GM23338 (cell line): ENCODE results near the gene LSM11. TPM values are rescaled to one million over a fixed set of nuclear protein-coding genes. Genes with fewer than 3 reads are reported as not detected.

Experiments used
- ATAC-seq: fragments of 200-7000 bp; cut with Tn5 transposase; 3 replicates; pipeline ENCODE4 v1.9.1; 2020
- DNase-seq: peaks from one replicate; pipeline ENCODE4 v3.0.0-alpha.2; 2015; ENCODE audit warnings: low spot score
- H2AFZ ChIP-seq: fragments of 200-600 bp; sonication (generic); 2 replicates; pipeline ENCODE4 v1.8.0; 2016; ENCODE audit warnings: antibody characterized with exemption, mild to moderate bottlenecking, moderate library complexity
- H3F3A ChIP-seq: fragments of 200-600 bp; sonication (generic); replicated peaks from 2 replicates; pipeline ENCODE4 v1.8.0; 2017; ENCODE audit warnings: antibody characterized with exemption, mixed run types, low read depth
- H3K27ac ChIP-seq: fragments of 200-600 bp; sonication (generic); 2 replicates; pipeline ENCODE4 v1.6.1; 2016; ENCODE audit warnings: low read depth
- H3K27me3 ChIP-seq: fragments of 200-600 bp; sonication (generic); 2 replicates; pipeline ENCODE4 v1.8.0; 2016; ENCODE audit warnings: mild to moderate bottlenecking, mixed run types, moderate library complexity; ENCODE audit not compliant: insufficient read depth
- H3K36me3 ChIP-seq: fragments of 200-600 bp; sonication (generic); 2 replicates; pipeline ENCODE4 v1.8.0; 2016; ENCODE audit warnings: mild to moderate bottlenecking; ENCODE audit not compliant: insufficient read depth
- H3K4me1 ChIP-seq: fragments of 200-600 bp; sonication (generic); 2 replicates; pipeline ENCODE4 v1.8.0; 2016; ENCODE audit warnings: mild to moderate bottlenecking, moderate library complexity; ENCODE audit not compliant: insufficient read depth
- H3K4me2 ChIP-seq: fragments of 200-600 bp; sonication (generic); 2 replicates; pipeline ENCODE4 v1.7.1; 2017; ENCODE audit warnings: mixed run types
- H3K4me3 ChIP-seq: fragments of 200-600 bp; sonication (generic); 2 replicates; pipeline ENCODE4 v1.6.1; 2016; ENCODE audit warnings: mixed run types
- H3K79me2 ChIP-seq: fragments of 200-600 bp; sonication (generic); replicated peaks from 2 replicates; pipeline ENCODE4 v1.8.0; 2017; ENCODE audit warnings: mild to moderate bottlenecking; ENCODE audit not compliant: insufficient read depth
- H3K9me2 ChIP-seq: fragments of 200-600 bp; sonication (generic); 2 replicates; pipeline ENCODE4 v1.8.0; 2017; ENCODE audit not compliant: insufficient read depth
- H4K20me1 ChIP-seq: fragments of 200-600 bp; sonication (generic); replicated peaks from 2 replicates; pipeline ENCODE4 v1.8.0; 2017; ENCODE audit warnings: mild to moderate bottlenecking; ENCODE audit not compliant: insufficient read depth
- H3K27ac Mint-ChIP-seq: 2 replicates; pipeline ENCODE4 v1.8.0; 2020; ENCODE audit warnings: inconsistent platforms, mild to moderate bottlenecking, moderate library complexity, mixed read lengths
- H3K27me3 Mint-ChIP-seq: 3 replicates; pipeline ENCODE4 v1.8.0; 2022; ENCODE audit warnings: low read depth, mild to moderate bottlenecking, moderate library complexity, mixed read lengths, inconsistent platforms; ENCODE audit not compliant: insufficient read depth, poor library complexity
- H3K36me3 Mint-ChIP-seq: 3 replicates; pipeline ENCODE4 v1.8.0; 2021; ENCODE audit warnings: low read depth, mild to moderate bottlenecking, inconsistent platforms, moderate library complexity, mixed read lengths
- H3K4me1 Mint-ChIP-seq: 3 replicates; pipeline ENCODE4 v1.8.0; 2020; ENCODE audit warnings: mild to moderate bottlenecking, inconsistent platforms, mixed read lengths
- H3K4me3 Mint-ChIP-seq: 3 replicates; pipeline ENCODE4 v1.8.0; 2021; ENCODE audit warnings: moderate library complexity, mild to moderate bottlenecking, inconsistent platforms, mixed read lengths
- H3K9me3 Mint-ChIP-seq: 3 replicates; pipeline ENCODE4 v1.8.0; 2020; ENCODE audit warnings: moderate library complexity, mild to moderate bottlenecking, inconsistent platforms, mixed read lengths
- CREB1 ChIP-seq: fragments of 250-450 bp; sonication (Bioruptor Pico); IDR thresholded peaks from 2 replicates; pipeline ENCODE4 v1.5.0; 2020; ENCODE audit warnings: low read depth, mild to moderate bottlenecking, moderate library complexity
- EZH2 ChIP-seq: fragments of 200-600 bp; sonication (generic); IDR thresholded peaks from one replicate; pipeline ENCODE4 v1.8.0; 2017; ENCODE audit warnings: antibody characterized with exemption, mild to moderate bottlenecking, low read depth; ENCODE audit not compliant: unreplicated experiment
- EZH2phosphoT487 ChIP-seq: fragments of 200-600 bp; sonication (generic); IDR thresholded peaks from one replicate; pipeline ENCODE4 v1.8.1; 2018; ENCODE audit warnings: antibody characterized with exemption; ENCODE audit not compliant: unreplicated experiment
- JUNB ChIP-seq: IDR thresholded peaks from one replicate; pipeline ENCODE4 v1.6.1; 2016; ENCODE audit warnings: antibody characterized with exemption; ENCODE audit not compliant: unreplicated experiment
- POLR2AphosphoS5 ChIP-seq: IDR thresholded peaks from 2 replicates; pipeline ENCODE4 v1.6.1; 2016; ENCODE audit warnings: antibody characterized with exemption, low read depth
- ZNF114 ChIP-seq: fragments of 250-450 bp; sonication (Bioruptor Pico); IDR thresholded peaks from 2 replicates; pipeline ENCODE4 v1.5.0; 2020; ENCODE audit warnings: mild to moderate bottlenecking, moderate library complexity
- ZNF331 ChIP-seq: fragments of 250-450 bp; sonication (Bioruptor Pico); IDR thresholded peaks from 2 replicates; pipeline ENCODE4 v1.5.0; 2020; ENCODE audit warnings: low read depth, mild to moderate bottlenecking, moderate library complexity
- polyA plus RNA-seq: library from polyadenylated mRNA; unstranded; fragments of >200 nt; fragmentation: Nextera tagmentation; extraction: Ambion mirVana; gene quantifications from 2 replicates; pipeline ENCODE4 v1.2.1, GENCODE V29; 2016
- total RNA-seq: library from RNA; depleted of rRNA; stranded (reverse); fragments of >200 nt; shearing (Covaris generic); gene quantifications from 2 replicates; pipeline ENCODE4 v1.2.3, GENCODE V29; 2014
- TF ChIP-seq, protein P1 (sequence below): fragments of 250-450 bp; sonication (Bioruptor Pico); IDR thresholded peaks from 2 replicates; pipeline ENCODE4 v1.5.0; 2020; ENCODE audit warnings: mild to moderate bottlenecking, moderate library complexity
- TF ChIP-seq, protein P2 (sequence below): IDR thresholded peaks from 2 replicates; pipeline ENCODE4 v1.6.1; 2016; ENCODE audit warnings: antibody characterized with exemption

LSM11 gene
- total and polyA plus RNA-seq, 2 experiments from 2014 or later: 1.2 to 3.8 TPM

DNA sequence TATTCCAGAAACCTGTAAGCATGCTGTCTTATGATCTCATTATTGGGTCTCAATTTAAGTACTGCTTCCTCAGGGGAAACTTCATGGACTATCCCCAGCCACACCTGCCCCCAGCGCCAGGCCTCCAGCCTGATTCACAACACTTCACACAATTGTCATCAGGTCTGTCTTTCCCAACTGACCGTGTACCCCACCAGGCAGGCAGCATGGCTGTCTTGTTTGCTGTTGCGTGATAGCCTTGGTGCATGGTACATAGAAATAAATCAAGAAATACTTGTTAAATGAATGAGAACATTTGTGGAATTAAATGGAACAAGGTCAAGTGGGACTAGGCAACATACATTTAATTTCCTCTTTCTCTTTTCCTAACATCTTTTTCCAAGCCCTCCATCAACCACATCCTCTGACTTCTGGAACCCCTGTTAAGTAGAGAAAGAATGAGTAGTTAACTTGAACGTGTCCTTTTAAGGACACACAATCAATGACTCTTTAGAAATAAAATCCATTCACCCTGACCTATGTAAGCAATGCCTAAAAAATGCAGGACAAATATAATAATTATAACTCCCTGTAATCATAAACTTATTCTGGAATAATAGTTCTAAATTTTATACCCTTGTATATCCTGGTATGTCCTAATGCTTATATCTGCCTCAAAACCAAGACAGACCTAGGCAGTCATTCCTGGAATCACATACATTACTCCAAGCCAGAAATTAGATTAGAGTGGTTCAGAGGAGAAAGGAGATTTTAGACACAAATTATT lies 29.5 kb upstream of the LSM11 start:
- ATAC-seq: no peak
- Histone ChIP-seq H3K36me3 (no peaks in the 10 kb centered on the region), H3F3A (no peaks in the 10 kb centered on the region), H2AFZ (no peak overlapping the region), H3K9me2 (no peaks in the 10 kb centered on the region), H3K27ac (no peak overlapping the region), H3K79me2 (no peaks in the 10 kb centered on the region), H3K4me2 (no peak overlapping the region), H4K20me1 (no peaks in the 10 kb centered on the region), H3K27me3 (no peaks in the 10 kb centered on the region), H3K4me3 (no peak overlapping the region), H3K4me1 (no peaks in the 10 kb centered on the region)
- no peak for DNase-seq
- Mint-ChIP-seq H3K27me3 (peaks cover 6% of the 10 kb centered on the region), H3K4me1 (peaks cover 2% of the 10 kb centered on the region; the same call in 1 of the 3 replicates), H3K9me3 (no peaks in the 10 kb centered on the region), H3K36me3 (no peaks in the 10 kb centered on the region), H3K27ac (no peak overlapping the region), H3K4me3 (no peak overlapping the region)
- no peak for TF ChIP-seq ZNF331 (CRISPR knock-in tag)
- TF ChIP-seq CREB1 (CRISPR knock-in tag): no peak
- no peak for TF ChIP-seq JUNB
- TF ChIP-seq, protein P1, sequence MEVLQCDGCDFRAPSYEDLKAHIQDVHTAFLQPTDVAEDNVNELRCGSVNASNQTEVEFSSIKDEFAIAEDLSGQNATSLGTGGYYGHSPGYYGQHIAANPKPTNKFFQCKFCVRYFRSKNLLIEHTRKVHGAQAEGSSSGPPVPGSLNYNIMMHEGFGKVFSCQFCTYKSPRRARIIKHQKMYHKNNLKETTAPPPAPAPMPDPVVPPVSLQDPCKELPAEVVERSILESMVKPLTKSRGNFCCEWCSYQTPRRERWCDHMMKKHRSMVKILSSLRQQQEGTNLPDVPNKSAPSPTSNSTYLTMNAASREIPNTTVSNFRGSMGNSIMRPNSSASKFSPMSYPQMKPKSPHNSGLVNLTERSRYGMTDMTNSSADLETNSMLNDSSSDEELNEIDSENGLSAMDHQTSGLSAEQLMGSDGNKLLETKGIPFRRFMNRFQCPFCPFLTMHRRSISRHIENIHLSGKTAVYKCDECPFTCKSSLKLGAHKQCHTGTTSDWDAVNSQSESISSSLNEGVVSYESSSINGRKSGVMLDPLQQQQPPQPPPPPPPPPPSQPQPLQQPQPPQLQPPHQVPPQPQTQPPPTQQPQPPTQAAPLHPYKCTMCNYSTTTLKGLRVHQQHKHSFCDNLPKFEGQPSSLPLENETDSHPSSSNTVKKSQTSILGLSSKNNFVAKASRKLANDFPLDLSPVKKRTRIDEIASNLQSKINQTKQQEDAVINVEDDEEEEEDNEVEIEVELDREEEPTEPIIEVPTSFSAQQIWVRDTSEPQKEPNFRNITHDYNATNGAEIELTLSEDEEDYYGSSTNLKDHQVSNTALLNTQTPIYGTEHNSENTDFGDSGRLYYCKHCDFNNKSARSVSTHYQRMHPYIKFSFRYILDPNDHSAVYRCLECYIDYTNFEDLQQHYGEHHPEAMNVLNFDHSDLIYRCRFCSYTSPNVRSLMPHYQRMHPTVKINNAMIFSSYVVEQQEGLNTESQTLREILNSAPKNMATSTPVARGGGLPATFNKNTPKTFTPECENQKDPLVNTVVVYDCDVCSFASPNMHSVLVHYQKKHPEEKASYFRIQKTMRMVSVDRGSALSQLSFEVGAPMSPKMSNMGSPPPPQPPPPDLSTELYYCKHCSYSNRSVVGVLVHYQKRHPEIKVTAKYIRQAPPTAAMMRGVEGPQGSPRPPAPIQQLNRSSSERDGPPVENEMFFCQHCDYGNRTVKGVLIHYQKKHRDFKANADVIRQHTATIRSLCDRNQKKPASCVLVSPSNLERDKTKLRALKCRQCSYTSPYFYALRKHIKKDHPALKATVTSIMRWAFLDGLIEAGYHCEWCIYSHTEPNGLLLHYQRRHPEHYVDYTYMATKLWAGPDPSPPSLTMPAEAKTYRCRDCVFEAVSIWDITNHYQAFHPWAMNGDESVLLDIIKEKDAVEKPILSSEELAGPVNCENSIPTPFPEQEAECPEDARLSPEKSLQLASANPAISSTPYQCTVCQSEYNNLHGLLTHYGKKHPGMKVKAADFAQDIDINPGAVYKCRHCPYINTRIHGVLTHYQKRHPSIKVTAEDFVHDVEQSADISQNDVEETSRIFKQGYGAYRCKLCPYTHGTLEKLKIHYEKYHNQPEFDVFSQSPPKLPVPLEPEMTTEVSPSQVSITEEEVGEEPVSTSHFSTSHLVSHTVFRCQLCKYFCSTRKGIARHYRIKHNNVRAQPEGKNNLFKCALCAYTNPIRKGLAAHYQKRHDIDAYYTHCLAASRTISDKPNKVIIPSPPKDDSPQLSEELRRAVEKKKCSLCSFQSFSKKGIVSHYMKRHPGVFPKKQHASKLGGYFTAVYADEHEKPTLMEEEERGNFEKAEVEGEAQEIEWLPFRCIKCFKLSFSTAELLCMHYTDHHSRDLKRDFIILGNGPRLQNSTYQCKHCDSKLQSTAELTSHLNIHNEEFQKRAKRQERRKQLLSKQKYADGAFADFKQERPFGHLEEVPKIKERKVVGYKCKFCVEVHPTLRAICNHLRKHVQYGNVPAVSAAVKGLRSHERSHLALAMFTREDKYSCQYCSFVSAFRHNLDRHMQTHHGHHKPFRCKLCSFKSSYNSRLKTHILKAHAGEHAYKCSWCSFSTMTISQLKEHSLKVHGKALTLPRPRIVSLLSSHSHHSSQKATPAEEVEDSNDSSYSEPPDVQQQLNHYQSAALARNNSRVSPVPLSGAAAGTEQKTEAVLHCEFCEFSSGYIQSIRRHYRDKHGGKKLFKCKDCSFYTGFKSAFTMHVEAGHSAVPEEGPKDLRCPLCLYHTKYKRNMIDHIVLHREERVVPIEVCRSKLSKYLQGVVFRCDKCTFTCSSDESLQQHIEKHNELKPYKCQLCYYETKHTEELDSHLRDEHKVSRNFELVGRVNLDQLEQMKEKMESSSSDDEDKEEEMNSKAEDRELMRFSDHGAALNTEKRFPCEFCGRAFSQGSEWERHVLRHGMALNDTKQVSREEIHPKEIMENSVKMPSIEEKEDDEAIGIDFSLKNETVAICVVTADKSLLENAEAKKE (CRISPR knock-in tag): no peak
- TF ChIP-seq EZH2phosphoT487: no peak
- TF ChIP-seq, protein P2, sequence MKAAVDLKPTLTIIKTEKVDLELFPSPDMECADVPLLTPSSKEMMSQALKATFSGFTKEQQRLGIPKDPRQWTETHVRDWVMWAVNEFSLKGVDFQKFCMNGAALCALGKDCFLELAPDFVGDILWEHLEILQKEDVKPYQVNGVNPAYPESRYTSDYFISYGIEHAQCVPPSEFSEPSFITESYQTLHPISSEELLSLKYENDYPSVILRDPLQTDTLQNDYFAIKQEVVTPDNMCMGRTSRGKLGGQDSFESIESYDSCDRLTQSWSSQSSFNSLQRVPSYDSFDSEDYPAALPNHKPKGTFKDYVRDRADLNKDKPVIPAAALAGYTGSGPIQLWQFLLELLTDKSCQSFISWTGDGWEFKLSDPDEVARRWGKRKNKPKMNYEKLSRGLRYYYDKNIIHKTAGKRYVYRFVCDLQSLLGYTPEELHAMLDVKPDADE: no peak
- no peak for TF ChIP-seq ZNF114
- TF ChIP-seq POLR2AphosphoS5: no peak
- no peak for TF ChIP-seq EZH2
